GM12865 (cell line): ENCODE data around the gene CASKIN1.
"Not testable (repeated sequence)": the region's sequence is repeated elsewhere in the genome, so short reads cannot be mapped to it uniquely, and the experiment has no call there.

Experiments used
- DNase-seq: peaks from one replicate; pipeline ENCODE4 v3.0.0; 2010; ENCODE audit warnings: low read depth
- H3K4me3 ChIP-seq: 2 replicates; pipeline ENCODE4 v1.5.1; 2011; ENCODE audit warnings: mild to moderate bottlenecking, low read depth, low read length, control low read depth

CASKIN1 gene

GRCh38 chr16:2127630-2128280, 68.7 kb downstream of the CASKIN1 start:
- not testable (repeated sequence) for DNase-seq, H3K4me3 ChIP-seq
